ENCODE results near the gene KDM2B. TPM values are rescaled to one million over a fixed set of nuclear protein-coding genes. Genes with fewer than 3 reads are reported as not detected.

KDM2B gene
- total RNA-seq, 1 donor from 2014 or later: 61.1 TPM

DNA sequence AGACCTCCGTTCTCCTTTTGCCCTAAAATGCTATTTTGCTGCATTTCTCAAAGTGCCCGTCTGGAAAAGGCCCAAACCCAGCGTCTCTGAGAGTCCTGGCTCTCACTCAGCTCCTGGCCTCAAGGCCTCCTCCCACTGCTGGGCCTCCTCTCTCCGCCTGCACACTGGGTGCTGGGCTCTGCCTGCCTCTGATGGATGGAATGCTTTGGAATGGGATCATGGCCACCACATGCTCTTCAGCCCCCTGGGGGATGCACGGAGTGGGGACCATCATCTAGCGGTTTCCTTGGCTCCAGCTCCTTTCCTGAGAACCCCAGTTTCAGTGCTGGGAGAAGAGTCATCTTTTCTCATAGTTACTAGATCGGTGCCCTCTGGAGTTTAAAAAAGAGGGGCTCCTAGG, 65.2 kb downstream of the KDM2B start:
- H3K36me3 Mint-ChIP-seq: peaks cover 28% of the 10 kb centered on the region
- H3K4me1 Mint-ChIP-seq: peaks cover 5% of the 10 kb centered on the region
- no peaks in the 10 kb centered on the region for H3K27me3 Mint-ChIP-seq (ENCODE audit: low read depth)
- TF ChIP-seq, protein P1, sequence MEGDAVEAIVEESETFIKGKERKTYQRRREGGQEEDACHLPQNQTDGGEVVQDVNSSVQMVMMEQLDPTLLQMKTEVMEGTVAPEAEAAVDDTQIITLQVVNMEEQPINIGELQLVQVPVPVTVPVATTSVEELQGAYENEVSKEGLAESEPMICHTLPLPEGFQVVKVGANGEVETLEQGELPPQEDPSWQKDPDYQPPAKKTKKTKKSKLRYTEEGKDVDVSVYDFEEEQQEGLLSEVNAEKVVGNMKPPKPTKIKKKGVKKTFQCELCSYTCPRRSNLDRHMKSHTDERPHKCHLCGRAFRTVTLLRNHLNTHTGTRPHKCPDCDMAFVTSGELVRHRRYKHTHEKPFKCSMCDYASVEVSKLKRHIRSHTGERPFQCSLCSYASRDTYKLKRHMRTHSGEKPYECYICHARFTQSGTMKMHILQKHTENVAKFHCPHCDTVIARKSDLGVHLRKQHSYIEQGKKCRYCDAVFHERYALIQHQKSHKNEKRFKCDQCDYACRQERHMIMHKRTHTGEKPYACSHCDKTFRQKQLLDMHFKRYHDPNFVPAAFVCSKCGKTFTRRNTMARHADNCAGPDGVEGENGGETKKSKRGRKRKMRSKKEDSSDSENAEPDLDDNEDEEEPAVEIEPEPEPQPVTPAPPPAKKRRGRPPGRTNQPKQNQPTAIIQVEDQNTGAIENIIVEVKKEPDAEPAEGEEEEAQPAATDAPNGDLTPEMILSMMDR (IDR thresholded peaks at IDR 0.05; ENCODE audit: unreplicated experiment): no peak
- DNase-seq (ENCODE audit: low spot score in 2 of 2, unreplicated experiment in 2 of 2): no peak
- no peaks in the 10 kb centered on the region for H3K9me3 Mint-ChIP-seq
- peak overlapping the region; percentile 58 for H3K27ac Mint-ChIP-seq
- H3K4me3 Mint-ChIP-seq: no peak overlapping the region

- Mint-ChIP-seq H3K9me3 (no peaks in the 10 kb centered on the region), H3K27ac (peak overlapping the region; percentile 2), H3K4me1 (peaks cover 5% of the 10 kb centered on the region), H3K36me3 (peaks cover 30% of the 10 kb centered on the region), H3K4me3 (no peak overlapping the region), H3K27me3 (ENCODE audit: low read depth) (no peaks in the 10 kb centered on the region)
- TF ChIP-seq, protein P1 (IDR thresholded peaks at IDR 0.05; ENCODE audit: unreplicated experiment): no peak
- no peak for DNase-seq (ENCODE audit: low spot score in 2 of 2, unreplicated experiment in 2 of 2)
Observed at GRCh38 chr12:121514184-121514742, 66.6 kb downstream of the KDM2B start.

DNA sequence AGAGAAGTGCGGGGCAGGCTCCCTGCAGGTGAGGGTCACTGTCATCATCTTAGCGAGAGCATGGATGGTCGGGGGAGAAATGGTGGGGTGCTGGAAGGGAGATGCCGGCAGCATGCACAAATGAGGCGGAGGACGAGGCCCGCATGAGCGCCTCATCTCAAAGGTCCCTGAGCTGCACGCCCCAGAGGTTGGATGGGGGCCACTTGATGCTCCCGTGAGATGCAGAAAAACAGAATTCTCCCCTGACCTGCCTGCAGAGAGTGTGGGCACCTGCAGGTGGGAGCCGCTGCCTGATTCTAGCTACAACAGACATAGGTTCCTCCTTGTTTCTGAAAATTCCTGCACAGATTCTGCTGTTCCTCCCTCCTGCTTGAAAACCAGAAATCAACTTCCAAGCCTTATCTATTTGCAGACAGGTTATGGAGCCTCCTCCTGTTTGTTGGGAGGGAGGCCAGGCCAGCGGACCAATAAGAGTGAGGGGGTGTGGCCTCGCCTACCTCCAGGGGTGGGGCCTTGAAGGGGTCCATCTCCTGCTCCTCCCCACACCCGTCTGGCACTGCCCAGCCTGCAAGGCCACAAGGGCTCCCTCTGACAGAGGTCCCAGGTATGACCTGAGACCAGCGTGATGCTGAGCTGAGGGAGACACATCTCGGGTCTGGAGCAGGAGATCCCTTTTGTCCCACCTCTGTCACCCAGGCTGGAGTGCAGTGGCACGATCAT, 67.2 kb downstream of the KDM2B start:
- no peaks in the 10 kb centered on the region for H3K9me3 Mint-ChIP-seq
- H3K4me1 Mint-ChIP-seq: peaks cover 5% of the 10 kb centered on the region
- H3K27ac Mint-ChIP-seq: peak overlapping the region; percentile 2
- no peak for DNase-seq (ENCODE audit: low spot score in 2 of 2, unreplicated experiment in 2 of 2)
- no peaks in the 10 kb centered on the region for H3K27me3 Mint-ChIP-seq (ENCODE audit: low read depth)
- peaks cover 29% of the 10 kb centered on the region for H3K36me3 Mint-ChIP-seq
- H3K4me3 Mint-ChIP-seq: no peak overlapping the region
- TF ChIP-seq, protein P1 (IDR thresholded peaks at IDR 0.05; ENCODE audit: unreplicated experiment): no peak

DNA sequence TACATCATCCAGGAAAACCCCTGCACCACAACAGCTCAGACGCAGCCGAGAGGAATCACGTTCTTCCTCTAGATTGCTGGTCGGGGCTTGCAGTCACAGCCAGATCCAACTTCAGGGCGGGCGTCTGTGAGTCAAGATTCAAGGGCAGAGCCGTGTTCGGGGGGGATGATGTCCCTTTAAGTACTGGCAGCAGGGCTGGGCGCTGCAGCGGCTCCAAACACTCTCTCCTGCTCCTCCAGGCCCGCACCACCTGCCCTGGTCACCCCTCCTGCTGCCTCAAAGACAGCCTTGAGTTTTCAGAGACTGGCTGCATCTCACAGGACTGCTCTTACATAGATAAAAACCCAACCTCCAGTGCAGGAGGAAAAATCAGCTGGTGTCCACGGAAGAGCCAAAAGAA, 68.3 kb downstream of the KDM2B start:
- H3K9me3 Mint-ChIP-seq: no peaks in the 10 kb centered on the region
- peaks cover 5% of the 10 kb centered on the region for H3K4me1 Mint-ChIP-seq
- peak overlapping the region; percentile 47 for H3K27ac Mint-ChIP-seq
- no peak for DNase-seq (ENCODE audit: low spot score in 2 of 2, unreplicated experiment in 2 of 2)
- TF ChIP-seq, protein P1 (IDR thresholded peaks at IDR 0.05; ENCODE audit: unreplicated experiment): no peak
- H3K36me3 Mint-ChIP-seq: peaks cover 34% of the 10 kb centered on the region
- no peaks in the 10 kb centered on the region for H3K27me3 Mint-ChIP-seq (ENCODE audit: low read depth)
- H3K4me3 Mint-ChIP-seq: no peak overlapping the region

GRCh38 chr12:121511916-121512315, 68.9 kb downstream of the KDM2B start:
- TF ChIP-seq, protein P1 (IDR thresholded peaks at IDR 0.05; ENCODE audit: unreplicated experiment): no peak
- H3K27ac Mint-ChIP-seq: no peak overlapping the region
- no peak overlapping the region for H3K4me3 Mint-ChIP-seq
- no peaks in the 10 kb centered on the region for H3K9me3 Mint-ChIP-seq
- H3K27me3 Mint-ChIP-seq (ENCODE audit: low read depth): no peaks in the 10 kb centered on the region
- DNase-seq (ENCODE audit: low spot score in 2 of 2, unreplicated experiment in 2 of 2): no peak
- H3K4me1 Mint-ChIP-seq: peaks cover 5% of the 10 kb centered on the region
- H3K36me3 Mint-ChIP-seq: peaks cover 37% of the 10 kb centered on the region
